Hindlimb muscle (tissue), 1 donor: ENCODE data around the gene EGR1. TPM values are rescaled to one million over a fixed set of nuclear protein-coding genes. Genes with fewer than 3 reads are reported as not detected.
A peak's percentile ranks its signal among the peaks of the same experiment; 100 is the strongest.

Source experiments
- DNase-seq: peaks from one replicate; pipeline ENCODE4 v3.0.0-alpha.2; 2013
- polyA plus RNA-seq: library from polyadenylated mRNA; unstranded; fragments of 120-200 nt; gene quantifications from one replicate; pipeline ENCODE4 v1.2.1, GENCODE V29; 2013; ENCODE audit not compliant: insufficient read length

The EGR1 gene
- polyA plus RNA-seq = 152 TPM

- DNase-seq = peak; percentile 94
These were observed at the start of gene EGR1 for GRCh38 chr5:138465261-138466124. Gene EGR1 (plus strand): TSS chr5:138465479. CDS start chr5:138465762, 283 bp downstream.

GRCh38 chr5:138418444-138418843, 46.8 kb upstream of the EGR1 start:
- no peak for DNase-seq

GRCh38 chr5:138425079-138425478, 40.2 kb upstream of the EGR1 start:
- no peak for DNase-seq

- no peak for DNase-seq
These were observed 29.3 kb upstream of the EGR1 start for GRCh38 chr5:138435943-138436342.

- DNase-seq = no peak
These were observed 27.1 kb upstream of the EGR1 start for GRCh38 chr5:138438003-138438723.

GRCh38 chr5:138438724-138439476, 26.4 kb upstream of the EGR1 start, which contains the start of gene REEP2:
Gene REEP2 (plus strand): TSS chr5:138439057. CDS start chr5:138439209, 152 bp downstream.
- no peak for DNase-seq

GRCh38 chr5:138439477-138440158, 25.7 kb upstream of the EGR1 start:
- no peak for DNase-seq

GRCh38 chr5:138440159-138441073, 24.9 kb upstream of the EGR1 start:
- DNase-seq = no peak

GRCh38 chr5:138441221-138441620, 24.1 kb upstream of the EGR1 start:
- DNase-seq = no peak

GRCh38 chr5:138444078-138444773, 21.1 kb upstream of the EGR1 start:
- no peak for DNase-seq

- DNase-seq = no peak
These were observed 20.3 kb upstream of the EGR1 start for GRCh38 chr5:138444774-138445546.

GRCh38 chr5:138445547-138446271, 19.6 kb upstream of the EGR1 start:
- no peak for DNase-seq

GRCh38 chr5:138448070-138448469, 17.2 kb upstream of the EGR1 start:
- DNase-seq = no peak

- no peak for DNase-seq
These were observed 16.5 kb upstream of the EGR1 start for GRCh38 chr5:138448481-138449398.

- DNase-seq = peak; percentile 89
These were observed 15.6 kb upstream of the EGR1 start for GRCh38 chr5:138449501-138450239.

- no peak for DNase-seq
These were observed 14.3 kb upstream of the EGR1 start for GRCh38 chr5:138450971-138451370.

- DNase-seq = no peak
These were observed 12.6 kb upstream of the EGR1 start for GRCh38 chr5:138452720-138453119.
